HG02610 (cell line): ENCODE measurements around the gene ZCCHC24.
"Not testable (repeated sequence)": the region's sequence is repeated elsewhere in the genome, so short reads cannot be mapped to it uniquely, and the experiment has no call there.

Source experiments
- ATAC-seq: cut with Tn5 transposase; IDR thresholded peaks from one replicate; pipeline ENCODE4 v1.9.1; 2021; ENCODE audit warnings: mild to moderate bottlenecking, moderate library complexity; ENCODE audit not compliant: unreplicated experiment

ZCCHC24 gene

DNA sequence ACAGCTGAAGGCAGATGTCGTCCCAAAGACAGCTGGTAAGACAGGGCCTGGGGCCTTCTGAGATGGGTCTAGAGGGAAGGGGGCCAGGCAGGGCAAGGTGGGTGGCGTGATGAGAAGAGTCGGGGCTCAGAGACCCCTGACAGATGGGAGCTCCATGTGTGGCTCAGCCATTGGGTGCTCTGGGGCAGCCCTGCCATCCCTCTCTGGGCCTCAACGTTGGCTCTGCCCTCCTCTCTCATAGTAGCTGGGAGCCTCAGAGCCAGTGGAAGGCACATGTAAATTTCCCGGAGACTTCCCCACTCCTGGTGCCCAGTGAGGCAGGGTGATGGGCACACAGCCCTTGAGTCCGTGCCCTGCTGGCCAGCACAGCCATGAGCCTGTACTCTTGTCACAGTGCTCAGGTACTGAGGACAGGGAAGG, 96.3 kb downstream of the ZCCHC24 start:
- no peak for ATAC-seq

DNA sequence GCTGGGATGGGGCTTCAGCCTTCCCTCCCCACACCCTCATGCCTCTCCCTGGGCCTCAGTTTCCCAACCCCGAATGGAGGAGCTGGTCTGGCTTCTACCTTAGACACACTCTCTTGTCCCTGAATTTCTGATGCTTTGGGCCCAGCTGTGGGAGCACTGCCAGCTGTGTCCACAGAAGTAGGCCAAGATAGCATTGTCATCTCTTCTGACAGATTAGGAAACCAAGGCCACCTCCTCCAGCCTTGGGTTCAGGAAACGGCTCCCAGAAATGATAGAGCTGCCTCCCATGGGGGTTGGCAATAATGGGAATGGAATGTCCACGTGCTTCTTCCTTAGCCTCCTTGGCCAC, 96.8 kb downstream of the ZCCHC24 start:
- ATAC-seq, result no peak

DNA sequence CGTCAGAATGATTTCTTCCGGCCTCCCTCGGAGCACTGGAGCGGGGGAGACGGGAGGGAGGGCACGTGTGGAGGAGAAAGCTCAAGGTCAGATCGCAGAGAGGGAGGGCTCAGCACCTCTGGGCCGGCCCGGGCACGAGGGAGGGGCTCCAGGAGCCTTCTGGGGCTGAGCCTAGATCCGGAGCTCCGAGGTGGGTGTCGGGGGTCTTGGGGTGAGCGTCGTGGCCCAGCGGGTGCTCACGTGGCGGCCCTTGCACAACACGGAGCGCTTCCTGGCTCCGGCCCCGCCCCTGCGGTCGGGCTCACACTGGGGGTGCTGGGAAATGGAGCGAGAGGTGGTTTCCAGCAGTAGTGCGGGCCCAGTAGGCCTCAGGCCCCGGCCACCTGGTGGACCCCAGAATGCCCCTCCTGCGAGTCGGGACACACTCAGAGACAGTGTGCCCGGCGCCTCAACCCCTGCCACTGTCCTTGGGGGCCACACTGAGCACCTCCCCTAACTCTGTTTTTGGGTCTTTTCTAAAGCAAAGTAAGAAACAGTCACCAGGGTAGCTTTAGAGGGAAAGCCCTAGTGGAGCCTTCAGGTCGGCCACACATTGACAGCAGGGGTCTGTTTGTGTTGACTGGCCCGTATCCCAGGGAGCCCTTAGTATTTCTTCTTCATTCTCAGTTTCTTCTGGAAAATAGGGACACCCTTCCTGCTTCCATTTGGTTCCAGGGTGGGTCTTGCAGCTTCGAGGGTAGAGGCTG, 97.4 kb downstream of the ZCCHC24 start:
- peak; percentile 61 for ATAC-seq

DNA sequence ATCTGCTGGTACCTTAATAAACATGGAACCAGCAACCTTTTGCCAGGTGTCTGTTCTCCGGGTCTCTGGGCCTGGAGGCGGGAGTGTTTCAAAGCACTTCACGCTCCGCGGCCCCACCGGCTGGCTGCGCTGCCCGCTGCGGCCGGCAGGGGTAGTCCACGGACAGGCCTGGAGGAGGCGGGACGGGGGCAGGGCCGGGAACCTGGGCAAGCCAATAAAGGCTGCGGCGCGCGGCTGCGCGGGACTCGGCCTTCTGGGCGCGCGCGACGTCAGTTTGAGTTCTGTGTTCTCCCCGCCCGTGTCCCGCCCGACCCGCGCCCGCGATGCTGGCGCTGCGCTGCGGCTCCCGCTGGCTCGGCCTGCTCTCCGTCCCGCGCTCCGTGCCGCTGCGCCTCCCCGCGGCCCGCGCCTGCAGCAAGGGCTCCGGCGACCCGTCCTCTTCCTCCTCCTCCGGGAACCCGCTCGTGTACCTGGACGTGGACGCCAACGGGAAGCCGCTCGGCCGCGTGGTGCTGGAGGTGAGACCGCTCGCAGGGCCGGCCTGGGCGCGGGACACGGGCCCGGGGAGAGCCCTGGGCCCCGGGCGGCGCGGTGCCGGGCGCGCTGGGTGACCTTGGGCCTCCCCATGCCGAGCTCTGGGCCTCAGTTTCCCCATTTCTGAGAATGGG, 98.1 kb downstream of the ZCCHC24 start, which contains the start of gene PPIF:
TSS of gene PPIF (plus strand) at position 244 of the 668 bp plus-strand sequence. CDS start at position 324, 80 bp downstream.
- peak; percentile 83 for ATAC-seq

DNA sequence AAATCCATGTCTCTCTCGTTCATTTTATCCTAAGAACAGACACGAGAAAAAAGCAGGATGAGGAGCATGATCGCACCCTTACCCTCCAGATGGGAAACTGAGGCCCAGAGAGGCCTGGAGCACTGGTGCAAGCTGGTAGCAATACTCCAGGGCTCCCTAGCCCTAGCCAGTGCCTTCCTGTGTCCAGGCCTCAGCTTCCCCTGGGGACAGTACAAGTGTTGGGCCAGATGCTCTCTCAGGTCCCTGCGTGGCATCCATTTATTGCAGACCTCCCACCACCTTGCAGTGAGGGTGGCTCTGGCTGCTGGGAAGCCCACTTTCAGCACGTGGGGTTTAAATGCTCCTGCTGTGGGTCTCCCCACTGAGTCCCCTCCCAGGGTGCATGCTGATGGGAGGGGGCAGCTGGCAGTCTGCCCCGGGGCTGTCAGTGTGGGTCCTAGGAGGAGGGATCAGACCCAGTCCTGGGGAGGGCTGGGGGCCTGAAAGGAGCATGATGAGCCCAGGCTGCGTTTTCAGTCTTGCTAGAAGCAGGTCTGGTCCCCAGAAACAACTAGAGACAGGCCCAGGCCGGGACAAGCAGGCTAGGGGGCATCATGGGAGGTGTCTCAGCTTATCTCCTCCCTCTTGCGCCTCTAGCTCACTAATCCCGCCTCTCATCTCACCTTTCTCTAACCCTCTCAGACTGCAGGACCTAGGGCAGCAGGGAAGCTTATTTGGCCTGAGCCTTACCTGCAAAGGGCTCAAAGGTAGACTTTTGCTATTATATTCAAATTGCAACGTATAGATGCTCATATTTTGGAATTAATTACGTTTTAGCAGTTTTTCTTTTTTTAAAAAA, 98.8 kb downstream of the ZCCHC24 start:
- ATAC-seq, result no peak

DNA sequence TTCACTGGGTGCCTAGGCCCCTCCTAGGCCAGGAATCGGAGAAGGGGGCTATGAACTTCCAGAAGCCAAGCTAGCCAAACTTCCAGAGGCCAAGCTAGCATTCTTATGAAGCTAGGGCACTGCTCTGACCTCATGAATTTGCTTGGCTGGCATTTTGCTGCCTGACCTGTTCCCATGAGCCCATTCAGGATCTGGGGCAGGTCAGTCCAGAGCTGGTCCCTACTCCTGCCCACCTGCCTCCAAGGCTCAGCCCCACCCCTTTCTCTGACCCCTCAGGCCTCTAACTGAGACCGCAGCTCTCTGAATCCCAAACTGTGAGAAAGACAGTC, 99.4 kb downstream of the ZCCHC24 start:
- no peak for ATAC-seq

DNA sequence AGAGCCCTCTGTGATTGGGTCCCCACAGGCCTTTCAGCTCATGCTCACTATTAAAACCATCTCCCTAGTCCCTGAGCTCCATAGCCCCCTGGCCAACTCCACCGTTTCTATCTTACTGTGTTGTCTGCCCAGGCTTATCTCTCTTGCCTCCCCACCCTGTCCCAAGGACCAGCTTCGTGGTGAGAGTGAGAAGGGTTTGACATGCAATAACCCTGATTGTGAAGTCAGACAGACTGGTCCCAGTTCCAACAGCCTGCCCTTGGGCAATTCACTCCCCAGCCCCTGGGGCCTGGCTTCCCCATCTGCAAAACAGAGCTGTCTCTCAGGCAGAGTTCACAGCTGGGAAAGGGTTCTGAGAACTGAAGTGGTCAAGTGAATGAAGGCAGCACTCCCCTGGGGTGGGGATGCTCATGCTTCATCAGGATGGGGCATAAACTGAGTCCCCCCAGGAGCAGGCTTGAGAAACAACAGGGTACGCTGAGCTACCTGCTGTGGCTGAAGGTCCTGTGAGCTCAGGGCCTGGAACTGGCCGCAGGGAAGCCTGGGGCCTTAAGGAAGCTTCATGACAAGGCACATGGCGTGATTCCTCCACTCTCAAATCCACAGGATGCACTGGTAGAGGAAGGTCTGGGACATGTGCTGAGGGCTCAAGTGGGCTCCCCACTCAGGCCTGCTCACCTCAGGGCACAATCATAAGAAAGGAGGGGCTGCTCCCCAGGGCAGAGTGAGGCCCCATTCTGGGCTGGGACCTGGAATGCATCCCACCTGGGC, 100.0 kb downstream of the ZCCHC24 start:
- no peak for ATAC-seq

DNA sequence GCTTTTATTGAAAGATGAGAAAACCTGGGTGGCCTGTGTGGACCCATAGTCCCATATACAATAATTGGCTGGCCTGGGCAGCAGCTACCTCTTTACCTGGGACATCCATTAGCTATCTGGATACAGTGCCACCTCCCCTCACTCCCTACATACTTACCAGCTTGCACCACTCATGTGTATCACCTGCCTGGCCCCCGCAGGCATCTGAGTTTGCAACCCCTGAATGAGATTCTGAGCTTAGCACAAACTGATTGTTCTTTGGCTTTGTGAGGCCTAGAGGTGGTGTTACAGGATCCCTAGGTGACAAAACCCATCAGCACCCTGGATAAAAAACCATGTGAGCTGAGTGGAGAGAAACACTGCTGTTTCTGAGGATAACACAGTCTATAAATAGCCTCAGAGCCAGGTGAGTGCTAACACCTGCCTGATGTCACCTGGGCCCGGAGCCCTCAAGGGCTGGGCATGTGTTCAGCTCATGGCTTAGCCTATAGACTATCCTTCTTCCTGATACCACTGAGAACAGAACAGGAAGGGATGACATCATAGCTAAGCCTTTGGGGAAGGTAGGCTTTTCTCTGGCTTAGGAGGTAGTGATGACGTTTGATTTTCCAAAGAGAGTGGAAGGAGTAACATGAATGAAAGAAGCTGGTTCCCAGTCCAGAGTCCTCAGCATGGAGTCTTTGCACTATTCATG, 100.8 kb downstream of the ZCCHC24 start:
- no peak for ATAC-seq

DNA sequence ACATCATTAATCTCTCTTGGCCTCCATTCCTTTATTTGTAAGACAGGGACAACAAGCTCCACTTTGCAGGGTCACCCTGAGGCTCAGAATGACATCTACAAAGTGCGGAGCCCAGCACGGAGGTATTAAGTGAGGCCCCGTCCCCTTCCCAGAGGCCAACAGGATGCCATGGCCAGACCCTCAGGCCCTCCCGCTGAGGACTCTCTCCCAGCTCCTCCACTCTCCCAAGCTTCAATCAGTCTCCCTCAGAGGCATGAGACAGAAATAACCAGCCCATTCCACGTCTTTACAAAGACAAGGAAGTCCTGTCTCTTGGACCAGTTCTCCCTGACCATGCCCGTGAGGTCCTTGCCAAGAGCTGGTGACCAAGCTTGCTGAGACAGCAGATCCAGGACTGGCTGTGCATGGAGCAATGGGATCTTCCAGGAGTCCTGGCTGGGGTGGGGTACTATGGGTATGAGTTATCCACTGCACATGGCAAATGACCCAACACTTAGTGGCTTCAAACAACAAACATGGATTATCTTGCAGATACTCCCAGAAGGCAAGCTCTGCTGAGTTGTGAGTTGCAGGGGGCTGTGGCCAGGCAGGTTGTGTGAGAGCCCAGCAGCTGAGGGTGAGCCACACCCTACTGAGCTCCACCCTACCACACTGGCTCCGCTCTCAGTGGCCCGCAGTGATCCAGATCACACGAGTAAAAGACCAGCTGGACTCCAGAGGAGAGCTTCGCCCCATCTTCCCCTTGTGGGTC, 102.4 kb downstream of the ZCCHC24 start:
- ATAC-seq, result no peak

DNA sequence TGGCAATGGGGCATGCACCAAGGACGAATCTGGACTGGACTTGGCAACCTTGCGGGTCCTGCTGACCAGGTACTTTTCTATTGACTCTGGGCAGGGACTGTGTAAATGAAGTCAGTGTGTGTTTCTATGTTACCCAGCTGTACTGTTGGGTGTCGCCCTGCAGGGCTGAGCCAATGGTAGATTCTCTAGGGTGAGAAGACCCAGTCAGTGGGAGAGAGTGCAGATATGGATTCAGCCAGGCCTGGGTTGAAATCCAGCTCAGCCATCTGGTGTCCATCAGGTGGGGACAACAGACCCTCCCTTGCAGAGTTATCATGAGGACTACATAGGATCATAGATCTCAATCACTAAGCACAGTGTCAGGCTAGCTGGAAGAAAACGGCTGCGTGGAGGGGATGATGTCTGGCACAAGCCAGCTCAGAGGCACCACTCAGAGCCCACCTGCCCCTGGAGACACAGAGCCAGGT, 103.1 kb downstream of the ZCCHC24 start:
- no peak for ATAC-seq

DNA sequence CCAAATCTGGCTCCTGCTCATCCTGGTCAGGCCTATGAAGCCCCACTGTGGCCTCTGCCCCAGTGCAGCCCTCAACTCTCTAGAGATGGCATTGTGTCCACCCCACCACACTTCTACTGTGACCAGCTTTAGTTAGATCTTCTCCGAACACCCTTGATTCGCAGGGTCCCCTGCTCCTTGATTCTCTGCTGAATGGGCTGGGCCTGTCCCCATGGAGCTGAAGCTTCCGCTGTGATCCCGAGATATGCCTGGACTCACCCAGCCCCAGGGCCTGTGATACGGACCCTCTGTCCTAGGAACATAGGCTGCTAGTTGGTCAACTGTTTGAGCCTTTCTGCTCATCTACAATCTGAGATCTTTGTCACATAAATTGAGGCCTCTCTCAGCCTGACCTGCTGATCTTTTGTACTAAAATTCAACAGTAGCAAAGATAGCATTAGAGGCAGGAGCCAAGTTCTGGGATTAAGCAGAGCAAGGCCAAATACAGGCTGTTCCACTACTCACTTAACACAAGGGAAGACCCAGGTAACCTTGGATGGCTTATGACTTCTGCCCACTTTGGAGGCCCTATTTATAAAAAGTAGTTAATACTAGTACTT, 104.7 kb downstream of the ZCCHC24 start:
- no peak for ATAC-seq

DNA sequence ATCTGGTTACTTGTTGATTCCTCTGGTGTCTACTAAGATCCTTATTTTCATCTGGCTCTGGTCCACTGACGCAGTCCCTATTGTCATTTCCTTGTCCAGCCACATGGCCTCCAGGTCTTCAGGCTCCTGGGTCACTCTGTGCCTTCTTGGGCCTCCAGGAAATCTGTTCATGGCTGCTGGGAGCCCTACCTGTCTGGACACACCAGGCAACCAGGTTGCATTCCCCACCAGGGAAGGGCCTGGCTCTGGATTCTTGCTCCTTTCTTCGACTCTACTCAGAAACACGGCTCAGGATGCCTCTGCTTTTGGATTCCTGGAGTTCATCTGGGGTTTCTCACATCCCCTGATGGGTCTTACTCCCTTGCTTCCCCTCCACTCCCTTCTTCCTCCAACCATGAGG, 106.2 kb downstream of the ZCCHC24 start:
- no peak for ATAC-seq

DNA sequence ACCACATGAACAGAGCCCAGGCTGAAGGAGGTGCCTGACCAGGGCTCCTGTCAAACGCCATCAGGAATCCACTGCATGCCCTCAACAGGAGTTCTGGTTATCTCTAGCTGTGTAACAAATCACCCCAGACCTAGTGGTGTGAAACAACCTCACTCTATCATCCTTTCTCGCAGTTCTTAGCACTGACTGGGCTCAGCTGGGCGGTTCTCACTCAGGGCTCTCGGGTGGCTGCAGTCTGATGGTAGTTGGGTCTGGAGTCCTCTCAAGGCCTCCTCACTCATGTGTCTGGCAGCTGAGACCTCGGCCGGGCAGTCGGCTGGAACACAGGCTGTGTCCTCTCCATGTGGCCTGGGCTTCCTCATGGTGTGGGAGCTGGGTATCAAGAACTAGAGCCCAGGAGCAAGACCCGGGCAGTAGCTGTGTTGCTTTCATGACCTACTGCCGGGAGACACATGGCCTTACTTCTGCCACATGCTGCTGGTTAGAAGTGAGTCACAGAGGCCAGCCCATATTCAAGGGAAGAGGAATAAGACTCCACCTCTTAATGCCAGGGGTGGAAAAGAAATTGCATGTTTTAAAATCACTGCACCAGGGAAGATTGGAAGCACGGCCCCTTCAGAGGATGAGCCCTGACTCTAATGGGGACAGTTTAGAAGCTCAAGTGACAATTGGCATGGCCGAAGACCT, 107.5 kb downstream of the ZCCHC24 start:
- ATAC-seq, result not testable (repeated sequence)

DNA sequence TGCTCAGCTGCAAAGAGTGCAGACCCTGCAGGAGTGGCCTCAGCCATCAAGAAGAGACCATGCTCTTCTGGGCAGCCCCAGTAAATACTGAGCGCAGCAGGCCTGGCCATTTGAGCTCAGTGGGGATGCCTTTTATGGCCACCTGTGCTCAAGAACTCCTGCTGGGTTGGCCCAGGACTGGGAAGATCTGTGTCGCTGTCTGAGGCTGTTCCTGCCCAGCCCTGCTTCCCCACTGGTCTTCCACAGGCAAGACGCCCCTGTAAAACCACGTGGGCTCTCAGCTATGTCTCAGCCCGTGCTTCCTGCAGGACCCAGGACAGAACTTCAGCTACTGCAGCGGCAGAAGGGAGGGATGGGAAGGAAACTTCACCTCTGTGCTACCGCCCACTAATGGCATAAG, 108.7 kb downstream of the ZCCHC24 start:
- no peak for ATAC-seq

DNA sequence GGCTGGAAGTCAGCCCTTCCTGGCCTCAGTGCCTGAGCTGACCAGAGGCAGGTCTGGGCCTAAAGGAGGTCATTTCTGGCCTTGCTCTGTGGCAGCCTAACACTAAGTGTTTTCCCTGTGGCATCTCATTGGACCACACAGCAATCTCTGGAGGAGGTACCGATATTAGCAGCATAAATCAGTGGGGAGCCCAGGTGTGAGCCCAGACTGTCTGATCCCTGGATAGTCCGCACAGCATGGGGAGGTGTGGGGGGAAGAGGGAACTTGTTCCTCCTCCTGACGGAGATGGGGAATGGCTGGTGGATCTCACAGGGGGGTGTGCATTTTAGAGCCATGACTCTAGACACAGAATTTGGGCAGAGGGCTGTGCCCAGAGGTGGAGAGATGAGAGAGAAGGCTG, 109.1 kb downstream of the ZCCHC24 start:
- no peak for ATAC-seq

DNA sequence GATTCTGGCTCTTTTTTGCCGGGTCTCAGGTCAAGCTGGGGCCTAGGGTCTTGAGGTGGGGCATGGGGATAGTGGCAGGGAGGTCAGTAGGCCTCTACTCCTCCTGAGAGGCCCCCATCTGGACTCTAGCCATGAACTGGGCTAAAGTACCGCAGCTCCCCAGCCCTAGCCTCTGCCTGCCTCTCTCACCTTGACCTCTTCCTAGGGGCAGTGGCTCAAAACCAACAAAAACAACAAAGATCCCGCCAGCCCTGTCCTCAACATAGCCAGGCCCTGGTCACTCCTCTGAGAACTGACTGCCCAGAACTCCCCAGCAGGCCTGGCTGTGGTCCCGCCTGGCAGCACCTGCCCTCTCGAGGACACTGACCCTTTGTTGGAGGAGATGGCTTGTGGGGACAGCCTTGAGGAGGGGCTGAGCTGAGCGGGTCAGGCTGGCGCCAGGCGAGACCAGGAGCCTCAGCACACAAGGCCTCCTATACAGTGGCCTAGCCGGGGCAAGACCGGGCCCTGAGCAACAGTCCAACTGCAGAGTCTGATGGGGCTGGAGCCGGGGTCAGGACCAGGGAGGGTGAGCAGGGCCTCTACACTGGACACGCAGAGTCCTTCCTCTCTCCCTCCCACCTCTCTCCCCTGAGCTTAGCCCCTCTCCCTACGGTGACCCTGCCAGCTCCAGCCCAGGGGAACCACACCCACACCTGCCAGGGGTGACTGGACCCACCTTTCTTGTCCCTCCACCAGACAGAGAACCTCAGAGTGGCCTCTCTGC, 109.8 kb downstream of the ZCCHC24 start:
- ATAC-seq, result no peak

DNA sequence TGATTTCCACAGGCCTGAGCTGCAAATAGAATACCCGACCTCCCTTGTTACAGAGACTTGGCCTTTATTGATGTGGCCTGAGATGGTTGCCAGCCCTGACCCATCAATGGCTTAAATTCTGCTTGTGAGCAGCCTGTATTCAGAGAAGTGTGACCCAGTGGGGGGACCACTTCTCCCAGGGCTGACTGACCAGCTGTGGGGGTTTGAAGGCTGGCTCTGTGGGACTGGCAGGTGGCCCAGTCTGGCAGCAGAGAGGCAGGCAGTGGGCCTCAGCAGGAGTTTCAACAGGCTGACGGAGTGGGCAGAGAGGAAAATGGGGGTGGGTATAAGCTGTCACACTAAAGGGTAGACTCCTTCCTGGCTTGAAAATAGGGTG, 110.3 kb downstream of the ZCCHC24 start:
- ATAC-seq, result no peak

DNA sequence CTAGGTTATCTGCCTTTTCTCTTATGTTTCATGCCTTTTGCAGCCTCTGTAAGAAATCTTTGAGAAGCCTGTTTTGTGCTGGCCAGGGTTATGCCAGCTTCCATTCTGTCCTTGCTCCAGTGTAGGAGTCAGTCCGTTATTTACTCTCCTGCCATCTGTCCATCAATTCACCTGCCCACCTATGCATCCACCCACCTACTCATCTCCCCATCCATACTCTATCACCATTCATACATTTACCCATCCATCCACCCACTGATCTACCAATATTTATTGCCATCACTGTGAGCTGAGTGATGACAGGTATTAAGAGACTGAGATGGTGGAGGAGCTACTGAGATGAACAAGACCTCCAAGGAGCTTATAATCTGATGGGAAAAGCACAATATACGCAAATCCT, 110.9 kb downstream of the ZCCHC24 start:
- ATAC-seq, result no peak
